Stomach (tissue), 4 donors: ENCODE data around the gene JAK2.

Experiments used
- EP300 ChIP-seq: sonication (generic); formaldehyde crosslinking; IDR thresholded peaks from one replicate; pipeline ENCODE4 v1.6.1; 2017; ENCODE audit warnings: antibody characterized with exemption
- POLR2A ChIP-seq, 4 donors: fragments of 450-650 bp; IDR thresholded peaks; one replicate each; pipeline ENCODE4 v1.6.1; 2016; ENCODE audit warnings: antibody characterized with exemption in 4 of 4, control low read depth in 2 of 4, mild to moderate bottlenecking in 1 of 4, moderate library complexity in 1 of 4
- TF ChIP-seq, protein P1 (sequence below), 7 experiments: fragments of 450-650 bp in 4 of 7; fragments of 200-600 bp in 3 of 7; sonication (generic) in 3 of 7; IDR thresholded peaks; one replicate each; pipeline ENCODE4 v1.5.1; 2016 to 2019; ENCODE audit warnings: antibody characterized with exemption in 7 of 7, control low read depth in 2 of 7, mild to moderate bottlenecking in 1 of 7

DNA sequence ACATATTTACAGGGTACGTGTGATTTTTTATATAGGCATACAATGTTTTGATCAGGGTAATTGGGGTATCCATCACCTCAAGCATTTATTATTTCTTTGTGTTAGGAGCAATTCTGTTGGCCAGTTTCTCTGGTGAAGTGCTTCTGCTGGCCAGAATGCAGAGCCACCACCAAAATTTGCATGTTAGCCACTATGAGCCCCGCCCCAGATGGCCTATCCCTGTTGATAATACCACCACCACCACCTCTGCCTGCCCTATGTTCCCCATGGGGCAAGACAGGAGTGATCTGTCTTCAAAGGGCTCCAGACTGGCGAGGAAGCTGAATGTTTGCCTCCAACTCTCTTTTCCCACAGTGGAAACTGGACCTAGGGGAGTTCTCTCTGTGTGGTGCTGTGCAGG is 26.0 kb upstream of the JAK2 start:
- TF ChIP-seq EP300 (no peak), POLR2A (IDR thresholded peaks at IDR 0.05) (no peak)
- TF ChIP-seq, protein P1, sequence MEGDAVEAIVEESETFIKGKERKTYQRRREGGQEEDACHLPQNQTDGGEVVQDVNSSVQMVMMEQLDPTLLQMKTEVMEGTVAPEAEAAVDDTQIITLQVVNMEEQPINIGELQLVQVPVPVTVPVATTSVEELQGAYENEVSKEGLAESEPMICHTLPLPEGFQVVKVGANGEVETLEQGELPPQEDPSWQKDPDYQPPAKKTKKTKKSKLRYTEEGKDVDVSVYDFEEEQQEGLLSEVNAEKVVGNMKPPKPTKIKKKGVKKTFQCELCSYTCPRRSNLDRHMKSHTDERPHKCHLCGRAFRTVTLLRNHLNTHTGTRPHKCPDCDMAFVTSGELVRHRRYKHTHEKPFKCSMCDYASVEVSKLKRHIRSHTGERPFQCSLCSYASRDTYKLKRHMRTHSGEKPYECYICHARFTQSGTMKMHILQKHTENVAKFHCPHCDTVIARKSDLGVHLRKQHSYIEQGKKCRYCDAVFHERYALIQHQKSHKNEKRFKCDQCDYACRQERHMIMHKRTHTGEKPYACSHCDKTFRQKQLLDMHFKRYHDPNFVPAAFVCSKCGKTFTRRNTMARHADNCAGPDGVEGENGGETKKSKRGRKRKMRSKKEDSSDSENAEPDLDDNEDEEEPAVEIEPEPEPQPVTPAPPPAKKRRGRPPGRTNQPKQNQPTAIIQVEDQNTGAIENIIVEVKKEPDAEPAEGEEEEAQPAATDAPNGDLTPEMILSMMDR (IDR thresholded peaks at IDR 0.05), result no peak
